SJSA1 (cell line): ENCODE data around the gene GUCA1C. TPM values are rescaled to one million over a fixed set of nuclear protein-coding genes. Genes with fewer than 3 reads are reported as not detected.
A peak's percentile ranks its signal among the peaks of the same experiment; 100 is the strongest.

Experiments
- DNase-seq, 2 experiments: peaks; one replicate each; pipeline ENCODE4 v3.0.0-alpha.2; 2015 to 2020; ENCODE audit warnings: low spot score in 2 of 2, low read depth in 1 of 2
- H3K27ac ChIP-seq: fragments of 250-450 bp; sonication (Bioruptor Pico); 2 replicates; pipeline ENCODE4 v1.5.1; 2020; ENCODE audit warnings: mild to moderate bottlenecking, moderate library complexity
- H3K27me3 ChIP-seq: fragments of 250-450 bp; sonication (Bioruptor Pico); replicated peaks from 2 replicates; pipeline ENCODE4 v1.5.1; 2020; ENCODE audit warnings: mild to moderate bottlenecking, moderate library complexity
- H3K36me3 ChIP-seq: fragments of 250-450 bp; sonication (Bioruptor Pico); 2 replicates; pipeline ENCODE4 v1.5.1; 2020; ENCODE audit warnings: mild to moderate bottlenecking
- H3K4me1 ChIP-seq: fragments of 250-450 bp; sonication (Bioruptor Pico); replicated peaks from 2 replicates; pipeline ENCODE4 v1.6.1; 2021; ENCODE audit warnings: mild to moderate bottlenecking
- H3K4me3 ChIP-seq: fragments of 250-450 bp; sonication (Bioruptor Pico); 2 replicates; pipeline ENCODE4 v1.5.1; 2020; ENCODE audit warnings: mild to moderate bottlenecking
- H3K9me3 ChIP-seq: fragments of 250-450 bp; sonication (Bioruptor Pico); replicated peaks from 2 replicates; pipeline ENCODE4 v1.5.1; 2020; ENCODE audit warnings: mild to moderate bottlenecking
- total RNA-seq: library from RNA; depleted of rRNA; stranded (reverse); fragments of >200 nt; shearing (Covaris generic); gene quantifications from 2 replicates; pipeline ENCODE4 v1.2.3, GENCODE V29; 2014; rRNA removed

The GUCA1C gene
- total RNA-seq, 1 experiment from 2014 or later = not detected

- Histone ChIP-seq H3K27ac (no peak overlapping the region), H3K27me3 (no peaks in the 10 kb centered on the region; the same call in 1 of the 2 replicates), H3K36me3 (no peaks in the 10 kb centered on the region), H3K4me3 (no peak overlapping the region), H3K9me3 (no peaks in the 10 kb centered on the region), H3K4me1 (no peaks in the 10 kb centered on the region)
- DNase-seq = no peak
Observed at GRCh38 chr3:108883373-108883772, 70.3 kb downstream of the GUCA1C start.

GRCh38 chr3:108882762-108883161 lies 70.9 kb downstream of the GUCA1C start:
- Histone ChIP-seq H3K27me3 (no peaks in the 10 kb centered on the region; the same call in 1 of the 2 replicates), H3K36me3 (no peaks in the 10 kb centered on the region), H3K4me3 (no peak overlapping the region), H3K27ac (no peak overlapping the region), H3K4me1 (no peaks in the 10 kb centered on the region), H3K9me3 (no peaks in the 10 kb centered on the region)
- DNase-seq = no peak

GRCh38 chr3:108879915-108880314 lies 73.8 kb downstream of the GUCA1C start:
- Histone ChIP-seq H3K9me3 (no peaks in the 10 kb centered on the region), H3K36me3 (no peaks in the 10 kb centered on the region), H3K4me3 (no peak overlapping the region), H3K27me3 (no peaks in the 10 kb centered on the region; the same call in 1 of the 2 replicates), H3K27ac (no peak overlapping the region), H3K4me1 (no peaks in the 10 kb centered on the region)
- DNase-seq = no peak

- no peak overlapping the region for H3K27ac ChIP-seq
- no peak for DNase-seq
- H3K36me3 ChIP-seq = no peaks in the 10 kb centered on the region
- H3K4me1 ChIP-seq = no peaks in the 10 kb centered on the region
- H3K9me3 ChIP-seq = no peaks in the 10 kb centered on the region
- no peak overlapping the region for H3K4me3 ChIP-seq
- H3K27me3 ChIP-seq = no peaks in the 10 kb centered on the region; the same call in 1 of the 2 replicates
Observed at GRCh38 chr3:108877901-108878300, 75.8 kb downstream of the GUCA1C start.

- H3K4me3 ChIP-seq = no peak overlapping the region
- no peak for DNase-seq
- no peak overlapping the region for H3K27ac ChIP-seq
- no peaks in the 10 kb centered on the region for H3K9me3 ChIP-seq
- no peaks in the 10 kb centered on the region for H3K36me3 ChIP-seq
- H3K27me3 ChIP-seq = no peaks in the 10 kb centered on the region
- peaks cover 16% of the 10 kb centered on the region for H3K4me1 ChIP-seq
Observed at GRCh38 chr3:108863799-108864135, 89.9 kb downstream of the GUCA1C start.

- no peaks in the 10 kb centered on the region for H3K36me3 ChIP-seq
- no peak overlapping the region for H3K4me3 ChIP-seq
- peak overlapping the region; percentile 31 for H3K27ac ChIP-seq
- H3K4me1 ChIP-seq = peaks cover 16% of the 10 kb centered on the region
- H3K9me3 ChIP-seq = no peaks in the 10 kb centered on the region
- no peaks in the 10 kb centered on the region for H3K27me3 ChIP-seq
- peak in 1 of 2 experiments; percentile 30 for DNase-seq
Observed at GRCh38 chr3:108862865-108863798, 90.5 kb downstream of the GUCA1C start.

- DNase-seq = no peak
- Histone ChIP-seq H3K27me3 (0 out of 2 replicates have a peak, but pooled peaks cover under 1% of the 10 kb centered on the region), H3K27ac (no peak overlapping the region), H3K4me3 (no peak overlapping the region), H3K36me3 (no peaks in the 10 kb centered on the region), H3K9me3 (no peaks in the 10 kb centered on the region), H3K4me1 (peaks cover 16% of the 10 kb centered on the region)
Observed at GRCh38 chr3:108861401-108861800, 92.3 kb downstream of the GUCA1C start.

Other genes with a start within 250 kb of the GUCA1C start
- not detected in 2 replicates for gene RETNLB, start 196.5 kb downstream of the GUCA1C start, total RNA-seq
- gene TRAT1, start 131.1 kb downstream of the GUCA1C start, total RNA-seq = not detected in 2 replicates
- gene MORC1, start 164.3 kb upstream of the GUCA1C start, total RNA-seq = not detected in 2 replicates
- not detected in 2 replicates for gene C3orf85, start 182.8 kb upstream of the GUCA1C start, total RNA-seq